Osteoblast (primary cell): ENCODE measurements around the gene MKLN1. TPM values are rescaled to one million over a fixed set of nuclear protein-coding genes. Genes with fewer than 3 reads are reported as not detected.
A peak's percentile ranks its signal among the peaks of the same experiment; 100 is the strongest.

Experiments
- DNase-seq: peaks from one replicate; pipeline ENCODE4 v3.0.0; 2011; ENCODE audit warnings: low spot score, mixed read lengths; ENCODE audit not compliant: insufficient read length; ENCODE audit errors: missing footprints
- H2AFZ ChIP-seq: 2 replicates; pipeline ENCODE4 v1.6.0; 2011; ENCODE audit warnings: mild to moderate bottlenecking, low read length
- H3K27ac ChIP-seq: 2 replicates; pipeline ENCODE4 v1.5.1; 2011; ENCODE audit warnings: mild to moderate bottlenecking, low read depth, low read length, moderate library complexity
- H3K27me3 ChIP-seq: 2 replicates; pipeline ENCODE4 v1.6.0; 2012; ENCODE audit warnings: mild to moderate bottlenecking, control low read depth, inconsistent platforms, low read length, moderate library complexity; ENCODE audit not compliant: insufficient read depth
- H3K36me3 ChIP-seq: 2 replicates; pipeline ENCODE4 v1.5.1; 2011; ENCODE audit warnings: mild to moderate bottlenecking, low read length, control low read depth, moderate library complexity; ENCODE audit not compliant: insufficient read depth
- H3K4me1 ChIP-seq: 2 replicates; pipeline ENCODE4 v1.5.1; 2011; ENCODE audit warnings: mild to moderate bottlenecking, low read length, control low read depth, moderate library complexity; ENCODE audit not compliant: insufficient read depth
- H3K4me2 ChIP-seq: 2 replicates; pipeline ENCODE4 v1.6.0; 2011; ENCODE audit warnings: mild to moderate bottlenecking, low read length; ENCODE audit not compliant: insufficient read depth
- H3K4me3 ChIP-seq: fragments of 200-600 bp; sonication (generic); 3 replicates; pipeline ENCODE4 v1.5.1; 2012; ENCODE audit warnings: mild to moderate bottlenecking, low read length, inconsistent platforms; ENCODE audit not compliant: insufficient read depth
- H3K79me2 ChIP-seq: 2 replicates; pipeline ENCODE4 v1.6.0; 2012; ENCODE audit warnings: mild to moderate bottlenecking, low read length, control low read depth, inconsistent platforms; ENCODE audit not compliant: insufficient read depth
- H3K9me3 ChIP-seq: 2 replicates; pipeline ENCODE4 v1.5.1; 2011; ENCODE audit warnings: low read depth, low read length, control low read depth
- H4K20me1 ChIP-seq: 2 replicates; pipeline ENCODE4 v1.6.0; 2012; ENCODE audit warnings: mild to moderate bottlenecking, low read length, control low read depth; ENCODE audit not compliant: insufficient read depth
- CTCF ChIP-seq: IDR thresholded peaks from 2 replicates; pipeline ENCODE4 v1.5.1; 2011; ENCODE audit warnings: mild to moderate bottlenecking, low read depth, low read length, moderate library complexity; ENCODE audit errors: extremely low read depth
- total RNA-seq: library from RNA; depleted of rRNA; stranded (reverse); fragments of >200 nt; gene quantifications from 2 replicates; pipeline ENCODE4 v1.2.3, GENCODE V29; 2012

The MKLN1 gene
- total RNA-seq, 1 donor: 52.8 TPM

DNA sequence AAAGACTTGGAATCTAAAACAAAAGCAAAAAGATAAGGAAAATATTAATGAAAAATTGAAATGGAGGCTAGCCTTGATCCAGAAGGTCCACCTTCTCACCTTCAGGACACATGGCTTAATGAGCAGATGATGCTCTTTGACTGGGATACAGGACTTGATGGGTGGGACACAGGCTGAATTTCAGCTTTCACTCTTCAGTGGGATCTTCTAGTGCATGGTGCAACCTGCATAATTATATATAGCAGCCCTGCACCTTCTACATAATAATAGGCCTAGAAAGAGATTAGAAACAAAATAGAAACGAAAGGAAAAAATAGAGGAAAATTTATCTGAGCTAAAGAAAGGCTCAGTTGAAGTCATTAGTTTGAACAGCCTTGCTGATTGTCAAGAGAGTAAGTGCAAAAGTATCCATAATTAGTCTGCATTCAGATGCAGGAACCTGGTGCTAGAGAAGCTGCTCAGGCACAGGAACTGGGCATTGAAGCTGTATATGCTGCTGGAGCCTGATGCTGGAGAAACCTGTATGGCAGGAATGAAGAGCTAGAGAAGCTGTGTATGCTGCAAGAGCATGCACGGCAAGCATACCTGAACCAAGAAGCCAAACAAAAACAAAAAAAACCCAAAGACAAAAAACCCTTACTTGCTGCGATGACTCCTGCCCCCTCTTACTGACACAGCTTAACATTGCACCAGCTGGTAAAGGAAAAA, 19.4 kb downstream of the MKLN1 start:
- Histone ChIP-seq H3K4me3 (no peak overlapping the region), H3K4me2 (no peak overlapping the region), H3K27ac (no peak overlapping the region), H3K36me3 (no peaks in the 10 kb centered on the region), H4K20me1 (peaks cover 49% of the 10 kb centered on the region), H2AFZ (no peak overlapping the region), H3K79me2 (peaks cover 97% of the 10 kb centered on the region), H3K4me1 (no peaks in the 10 kb centered on the region), H3K27me3 (no peaks in the 10 kb centered on the region), H3K9me3 (no peaks in the 10 kb centered on the region)
- no peak for TF ChIP-seq CTCF
- no peak for DNase-seq

- no peak for TF ChIP-seq CTCF
- no peak for DNase-seq
- H3K79me2 ChIP-seq: peaks cover 96% of the 10 kb centered on the region
- no peaks in the 10 kb centered on the region for H3K9me3 ChIP-seq
- peaks cover 45% of the 10 kb centered on the region for H4K20me1 ChIP-seq
- no peak overlapping the region for H3K4me2 ChIP-seq
- H3K27ac ChIP-seq: no peak overlapping the region
- no peak overlapping the region for H2AFZ ChIP-seq
- H3K27me3 ChIP-seq: no peaks in the 10 kb centered on the region
- H3K4me1 ChIP-seq: peaks cover 6% of the 10 kb centered on the region
- H3K4me3 ChIP-seq: no peak overlapping the region
- no peaks in the 10 kb centered on the region for H3K36me3 ChIP-seq
These were observed 24.4 kb downstream of the MKLN1 start for GRCh38 chr7:131352032-131352431.

DNA sequence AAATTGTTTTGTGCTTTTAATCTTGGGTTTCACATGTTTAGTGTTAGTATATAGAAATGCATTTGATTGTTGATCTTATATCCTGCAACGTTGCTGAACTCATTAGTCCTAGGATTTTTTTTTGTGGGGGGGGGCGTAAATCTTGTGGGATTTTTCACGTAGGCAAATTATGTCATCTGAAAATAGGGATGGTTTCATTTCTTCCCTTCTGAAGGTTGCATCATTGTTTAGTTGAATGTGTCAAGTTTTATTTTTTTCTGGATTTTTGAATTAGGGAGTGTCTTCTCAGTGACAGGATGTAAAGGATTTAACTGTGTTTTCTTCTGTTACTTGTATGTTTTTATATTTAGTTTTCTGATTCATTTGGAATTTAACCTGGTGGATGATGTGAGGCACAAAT, 26.7 kb downstream of the MKLN1 start:
- peak overlapping the region; percentile 1 for H3K4me2 ChIP-seq
- H3K4me1 ChIP-seq: peaks cover 10% of the 10 kb centered on the region
- no peaks in the 10 kb centered on the region for H3K9me3 ChIP-seq
- H2AFZ ChIP-seq: no peak overlapping the region
- TF ChIP-seq CTCF: no peak
- DNase-seq: peak; percentile 3
- H3K36me3 ChIP-seq: no peaks in the 10 kb centered on the region
- peaks cover 52% of the 10 kb centered on the region for H4K20me1 ChIP-seq
- peaks cover 96% of the 10 kb centered on the region for H3K79me2 ChIP-seq
- no peak overlapping the region for H3K4me3 ChIP-seq
- no peak overlapping the region for H3K27ac ChIP-seq
- H3K27me3 ChIP-seq: no peaks in the 10 kb centered on the region

GRCh38 chr7:131355917-131356777, 28.5 kb downstream of the MKLN1 start:
- TF ChIP-seq CTCF: no peak
- Histone ChIP-seq H3K4me3 (no peak overlapping the region), H3K79me2 (peaks cover 97% of the 10 kb centered on the region), H2AFZ (no peak overlapping the region), H3K27me3 (no peaks in the 10 kb centered on the region), H3K4me1 (peaks cover 11% of the 10 kb centered on the region), H3K4me2 (no peak overlapping the region), H4K20me1 (peaks cover 48% of the 10 kb centered on the region), H3K36me3 (no peaks in the 10 kb centered on the region), H3K27ac (no peak overlapping the region), H3K9me3 (no peaks in the 10 kb centered on the region)
- no peak for DNase-seq
